Stimulated activated CD8-positive, alpha-beta memory T cell treated with anti-CD3 and anti-CD28 coated beads, Interleukin-15, amount 100 ng/mL, for 1 hour (primary cell): ENCODE measurements around the gene IQCN.

Source experiments
- DNase-seq: peaks from one replicate; pipeline ENCODE4 v3.0.0-alpha.2; 2020; ENCODE audit warnings: low read depth

The IQCN gene

DNA sequence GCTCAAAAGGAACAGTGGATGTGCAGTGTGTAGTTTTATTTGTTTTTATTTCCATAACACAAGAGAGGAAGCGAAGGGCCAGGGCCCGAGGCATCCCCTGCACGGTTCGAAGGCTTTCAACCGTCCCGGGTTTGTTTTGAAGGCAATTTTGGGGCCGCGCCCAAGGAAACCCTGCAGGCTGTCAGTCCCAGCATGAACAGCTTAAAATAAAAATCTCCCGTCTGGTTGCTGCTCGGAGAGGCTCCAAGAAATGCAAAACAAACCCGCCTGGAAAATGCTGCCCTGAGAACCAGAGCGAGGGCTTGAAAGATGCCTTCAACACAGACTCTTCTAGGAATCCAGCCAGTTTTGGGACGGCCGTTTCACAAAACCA, 32.6 kb upstream of the IQCN start:
- no peak for DNase-seq

DNA sequence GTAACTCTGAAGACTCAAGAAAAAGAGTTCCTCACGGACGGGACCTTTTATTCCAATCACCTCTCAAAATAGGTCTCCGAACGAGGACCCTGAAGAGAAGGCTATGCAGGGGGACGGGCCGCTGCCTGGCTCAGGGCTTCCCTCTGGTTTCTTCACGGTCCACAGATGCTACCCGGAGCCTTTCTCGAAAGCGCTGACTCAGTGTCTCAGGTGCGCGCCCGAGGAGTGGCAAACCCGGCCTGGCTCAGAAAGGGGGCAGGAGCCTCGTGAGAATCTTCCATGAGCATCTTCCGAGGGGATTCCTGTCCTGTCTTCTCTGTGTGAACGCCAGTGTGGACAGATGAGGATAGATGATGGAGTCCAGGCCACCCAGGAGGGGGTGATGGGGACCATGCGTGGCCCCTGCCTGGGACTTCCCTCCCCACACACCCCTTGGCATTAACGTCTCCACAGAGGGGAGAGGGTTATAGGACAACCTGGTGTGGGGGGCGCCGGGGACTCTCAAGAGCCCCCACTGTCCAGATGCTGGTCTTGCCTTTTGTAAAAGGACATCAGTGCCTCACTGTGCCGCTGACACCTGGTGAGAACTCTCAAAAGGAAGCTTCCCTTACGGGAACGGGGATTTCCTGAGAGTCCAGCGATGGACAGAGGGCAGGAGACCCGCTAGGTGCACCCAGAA, 32.1 kb upstream of the IQCN start:
- no peak for DNase-seq

DNA sequence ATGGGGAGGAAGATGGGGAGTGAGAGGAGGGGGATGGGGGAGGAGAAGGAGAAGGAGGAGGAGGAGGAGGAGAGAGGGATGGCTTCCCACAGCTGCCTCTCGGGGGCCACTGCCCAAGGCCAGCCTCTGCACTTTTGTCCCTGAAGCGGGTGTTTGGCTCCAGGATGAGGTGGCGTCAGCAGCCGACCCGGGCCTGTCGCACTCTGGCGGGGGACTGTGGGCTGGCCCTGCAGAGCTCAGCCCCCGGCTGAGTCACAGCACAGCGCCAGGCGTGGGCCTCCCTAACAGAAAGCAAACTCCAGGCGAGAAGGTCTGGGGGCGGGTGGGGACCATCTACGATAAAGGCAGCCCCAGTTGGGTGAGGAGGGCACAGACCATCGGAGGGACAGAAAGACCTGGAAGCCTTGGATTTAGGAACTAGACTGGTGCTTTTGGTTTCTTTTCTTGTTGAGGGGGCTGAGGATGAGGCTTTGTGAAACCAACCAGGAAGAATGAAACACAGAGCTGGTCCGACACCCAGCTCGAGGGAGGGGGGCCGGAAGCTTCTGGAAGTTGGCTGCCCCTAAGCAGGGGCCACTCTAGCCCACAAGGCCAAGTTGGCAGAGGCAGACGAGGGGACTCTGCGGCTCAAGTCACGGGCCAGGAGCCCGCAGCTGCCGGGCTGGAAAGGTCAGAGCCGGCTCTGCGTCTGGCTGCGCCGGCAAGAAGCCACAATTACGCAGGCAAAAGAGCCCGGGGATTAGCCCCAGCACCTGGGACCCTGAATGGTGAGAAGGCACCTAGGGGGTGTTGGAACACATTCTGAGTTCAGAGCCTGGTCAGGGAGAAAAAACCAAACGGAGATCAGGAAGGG, 30.4 kb upstream of the IQCN start:
- peak; percentile 64 for DNase-seq

DNA sequence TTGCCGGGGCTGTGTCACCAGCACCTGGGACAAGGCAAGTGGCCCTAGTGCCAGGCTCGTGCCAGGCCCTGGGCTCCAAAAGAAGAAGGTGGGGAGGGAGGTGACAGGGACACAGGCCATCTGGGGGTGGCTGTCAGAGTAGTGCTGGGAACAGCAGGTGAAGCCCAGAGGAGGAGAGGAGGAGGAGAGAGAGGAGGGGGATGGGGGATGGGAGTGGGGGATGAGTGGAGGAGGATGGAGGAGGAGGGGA, 29.9 kb upstream of the IQCN start:
- no peak for DNase-seq

DNA sequence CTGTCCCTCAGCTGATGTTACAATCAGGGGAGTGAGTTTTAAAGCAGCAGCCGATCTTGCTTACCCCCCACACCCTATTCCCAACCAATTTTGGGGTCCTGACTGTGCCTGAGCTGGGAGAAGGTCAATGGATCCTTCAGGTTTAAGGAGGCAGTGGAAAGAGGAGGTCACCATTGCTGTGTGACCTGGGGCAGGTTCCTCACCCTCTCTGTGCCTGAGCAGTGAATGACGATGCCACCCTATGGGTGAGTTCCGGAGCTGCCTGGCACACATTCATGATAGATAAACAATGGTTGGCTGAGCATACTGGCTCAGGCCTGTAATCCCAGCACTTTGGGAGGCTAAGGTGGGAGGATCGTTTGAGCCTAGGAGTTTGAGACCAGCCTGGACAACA, 27.5 kb upstream of the IQCN start:
- no peak for DNase-seq

DNA sequence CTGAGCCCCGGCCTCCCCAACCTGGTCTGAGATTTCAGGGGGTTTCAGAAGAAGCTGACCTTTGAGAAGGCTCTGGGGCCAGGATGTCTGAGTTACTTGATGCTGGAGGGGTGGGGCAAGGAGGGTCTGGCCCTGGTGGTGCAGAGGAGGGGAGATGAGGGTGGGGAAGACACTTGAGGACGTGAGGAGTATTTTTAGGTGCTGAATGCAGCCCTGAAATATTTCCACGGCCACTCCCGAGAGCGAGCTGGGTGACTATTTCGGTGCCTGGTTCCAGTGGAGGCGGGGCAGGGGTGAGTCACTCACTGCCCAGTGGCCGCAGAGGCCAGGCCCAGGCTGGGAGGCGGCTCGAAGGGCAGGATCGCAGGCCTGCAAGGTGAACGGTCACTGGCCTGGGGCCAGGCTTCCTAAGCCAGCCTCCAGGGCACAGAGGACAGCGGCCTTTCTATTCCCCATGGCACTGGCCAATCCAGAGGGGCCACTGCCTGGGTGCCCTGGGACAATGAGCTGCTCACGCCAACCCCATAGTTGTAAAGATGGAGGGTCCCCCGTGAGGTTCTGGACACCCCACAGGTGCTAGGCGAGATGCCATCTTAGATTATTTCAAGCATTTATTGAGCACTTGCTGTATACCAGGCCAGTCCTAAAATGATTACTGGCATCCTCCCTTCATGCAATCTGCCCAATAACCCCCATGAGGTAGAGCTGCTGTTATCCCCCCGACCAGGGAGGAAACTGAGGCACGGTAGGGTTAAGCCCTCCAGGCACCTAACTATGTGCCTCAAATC, 26.9 kb upstream of the IQCN start:
- no peak for DNase-seq

DNA sequence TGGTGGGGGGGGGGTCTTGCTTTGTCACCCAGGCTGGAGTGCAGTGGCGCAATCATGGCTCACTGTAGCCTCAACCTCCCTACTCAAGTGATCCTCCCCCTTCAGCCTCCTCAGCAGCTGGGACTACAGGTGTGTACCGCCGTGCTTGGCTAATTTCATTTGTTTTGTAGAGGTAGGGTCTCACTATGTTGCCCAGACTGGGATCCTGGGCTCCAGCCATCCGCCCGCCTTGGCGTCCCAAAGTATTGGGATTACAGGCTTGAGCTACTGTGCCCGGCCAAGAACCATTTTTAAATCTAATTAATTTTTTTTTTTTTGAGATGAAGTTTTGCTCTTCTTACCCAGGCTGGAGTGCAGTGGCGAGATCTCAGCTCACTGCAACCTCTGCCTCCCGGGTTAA, 25.4 kb upstream of the IQCN start:
- DNase-seq = no peak

DNA sequence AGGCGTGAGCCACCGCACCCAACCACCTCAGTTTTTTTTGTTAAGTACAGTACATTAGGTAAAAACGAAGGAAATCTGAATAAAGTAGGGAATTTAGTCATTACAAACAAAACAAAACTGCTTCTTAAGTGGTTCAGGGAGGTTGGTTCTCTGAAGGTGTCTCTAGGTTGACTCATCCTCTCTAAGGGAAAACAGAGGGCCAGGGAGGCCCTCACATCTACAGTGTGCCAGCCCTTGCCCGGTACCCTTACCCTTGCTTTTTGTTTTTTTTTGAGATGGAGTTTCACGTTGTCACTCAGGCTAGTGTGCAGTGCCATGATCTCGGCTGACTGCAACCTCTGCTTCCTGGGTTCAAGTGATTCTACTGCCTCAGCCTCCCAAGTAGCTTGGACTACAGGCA, 24.3 kb upstream of the IQCN start:
- DNase-seq = no peak

DNA sequence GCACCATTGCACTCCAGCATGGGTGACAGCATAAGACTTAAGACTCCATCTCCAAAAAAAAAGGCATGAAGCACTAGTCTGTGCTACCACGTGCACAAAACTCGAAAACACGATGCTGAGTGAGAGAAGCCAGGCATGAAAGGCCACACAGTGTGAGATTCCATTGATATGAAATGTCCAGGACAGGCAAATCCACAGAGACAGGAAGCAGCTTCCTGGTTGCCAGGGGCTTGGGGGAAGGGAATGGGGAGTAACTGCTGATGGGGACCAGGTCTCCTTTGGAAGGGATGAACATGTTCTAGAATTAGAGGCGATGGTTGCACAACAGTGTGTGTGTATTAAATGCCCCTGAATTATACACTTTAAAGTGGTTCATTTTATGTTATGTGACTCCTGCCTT, 23.1 kb upstream of the IQCN start:
- DNase-seq = no peak

DNA sequence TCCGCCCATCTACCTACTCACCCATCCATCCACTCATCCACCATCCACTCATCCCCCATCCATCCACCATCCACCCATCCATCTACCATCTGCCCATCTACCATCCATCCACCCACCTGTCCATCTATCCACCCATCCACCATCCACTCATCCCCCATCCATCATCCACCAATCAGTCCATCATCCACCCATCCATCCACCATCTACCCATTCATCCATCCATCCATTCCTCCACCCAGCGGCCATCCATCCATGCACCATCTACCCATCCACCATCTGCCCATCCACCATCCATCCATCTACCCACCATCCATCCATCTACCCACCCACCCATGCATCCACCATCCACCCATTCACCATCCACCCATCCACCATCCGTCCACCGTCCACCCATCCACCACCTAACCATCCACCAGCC, 20.8 kb upstream of the IQCN start:
- DNase-seq = no peak

DNA sequence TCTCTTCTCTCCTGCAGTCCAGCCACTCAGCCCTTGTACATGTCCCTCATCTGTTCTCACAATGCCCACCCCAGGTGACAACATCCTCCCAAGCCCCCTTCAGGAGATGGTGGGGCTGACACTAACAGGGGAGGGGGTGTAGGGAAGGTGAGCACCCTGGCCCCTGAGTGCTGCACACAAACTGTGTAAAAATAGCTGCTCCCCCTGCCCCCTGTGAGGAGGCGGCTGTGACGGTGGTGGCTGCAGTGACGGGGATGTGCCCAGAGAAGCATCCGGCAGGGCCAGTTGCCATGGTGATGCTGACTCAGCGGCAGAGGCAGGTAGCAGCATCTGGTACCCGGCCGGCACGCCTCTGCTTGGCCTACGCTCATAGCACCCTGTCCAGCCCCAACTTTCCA, 20.2 kb upstream of the IQCN start:
- DNase-seq = peak; percentile 86

DNA sequence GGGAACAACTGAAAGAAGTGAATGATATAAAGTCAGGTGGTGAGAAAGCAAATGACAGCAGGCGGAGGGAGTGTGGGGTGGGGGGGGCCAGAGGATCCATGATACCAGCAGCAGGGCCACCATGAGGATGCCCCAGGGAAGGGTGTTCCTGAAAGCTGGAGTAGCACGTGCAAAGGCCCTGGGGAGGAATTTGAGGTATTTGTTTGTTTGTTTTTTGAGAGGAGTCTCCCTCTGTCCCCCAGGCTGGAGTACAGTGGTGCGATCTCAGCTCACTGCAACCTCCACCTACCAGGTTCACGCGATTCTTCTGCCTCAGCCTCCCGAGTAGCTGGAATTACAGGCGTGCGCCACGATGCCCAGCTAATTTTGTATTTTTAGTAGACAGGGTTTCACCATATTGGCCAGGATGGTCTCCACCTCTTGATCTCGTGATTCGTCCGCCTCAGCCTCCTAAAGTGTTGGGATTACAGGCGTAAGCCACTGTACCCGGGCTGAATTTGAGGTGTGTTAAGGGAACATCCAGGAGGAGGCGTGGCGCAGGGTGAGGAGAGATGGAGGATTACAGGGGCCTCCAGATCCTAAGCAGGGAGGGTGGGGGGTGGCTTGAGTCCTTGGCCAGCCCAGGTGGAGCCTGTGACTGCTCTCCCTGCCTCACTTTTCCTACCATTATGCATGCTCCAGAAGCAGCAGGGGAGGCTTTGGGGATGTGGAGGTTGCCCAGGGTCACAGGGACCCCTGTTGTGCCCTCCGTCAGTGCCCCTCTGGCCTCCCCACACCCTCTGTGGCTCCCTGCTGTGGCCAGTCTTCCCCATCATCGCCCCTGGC, 19.6 kb upstream of the IQCN start:
- no peak for DNase-seq

DNA sequence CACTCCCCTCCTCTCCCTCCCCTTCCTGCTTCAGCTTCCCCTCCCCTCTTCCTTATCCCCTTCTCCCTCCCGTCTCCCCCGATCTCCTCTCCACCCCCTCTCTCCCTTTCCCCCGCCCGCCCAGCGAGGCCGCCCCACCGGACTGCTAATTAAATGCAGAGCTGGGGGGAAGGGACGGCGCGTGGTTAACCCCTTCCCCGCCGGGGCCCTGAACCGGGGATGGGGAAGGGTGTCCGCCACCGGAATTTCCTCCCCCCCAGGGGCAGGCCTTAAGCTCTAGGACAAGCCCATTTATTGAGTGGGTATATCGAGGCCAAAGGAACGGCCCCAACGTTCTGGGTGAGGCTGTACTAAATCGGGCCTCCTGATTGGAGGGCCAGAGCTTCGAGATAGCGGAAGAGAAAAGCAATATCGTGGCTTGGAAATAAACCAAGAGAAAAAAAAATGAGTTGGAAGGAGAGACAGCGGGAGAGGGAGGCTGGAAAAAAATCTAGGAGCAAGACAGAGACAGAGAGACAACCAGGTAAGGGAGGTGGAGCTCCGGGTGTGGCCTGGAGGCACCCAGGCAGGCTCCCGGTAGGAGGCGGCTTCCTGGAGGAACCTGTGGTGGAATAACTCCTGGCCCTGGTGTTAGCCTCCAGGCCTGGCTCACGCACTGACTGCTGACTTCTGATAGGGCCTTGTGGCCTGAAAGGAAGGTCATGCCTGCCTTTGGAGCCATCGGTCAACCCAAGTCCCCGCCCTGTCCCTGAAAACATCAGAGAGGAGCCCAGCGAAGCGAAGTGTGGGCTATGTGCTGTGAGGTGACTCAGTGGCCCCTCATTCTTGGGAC, 18.8 kb upstream of the IQCN start:
- no peak for DNase-seq

DNA sequence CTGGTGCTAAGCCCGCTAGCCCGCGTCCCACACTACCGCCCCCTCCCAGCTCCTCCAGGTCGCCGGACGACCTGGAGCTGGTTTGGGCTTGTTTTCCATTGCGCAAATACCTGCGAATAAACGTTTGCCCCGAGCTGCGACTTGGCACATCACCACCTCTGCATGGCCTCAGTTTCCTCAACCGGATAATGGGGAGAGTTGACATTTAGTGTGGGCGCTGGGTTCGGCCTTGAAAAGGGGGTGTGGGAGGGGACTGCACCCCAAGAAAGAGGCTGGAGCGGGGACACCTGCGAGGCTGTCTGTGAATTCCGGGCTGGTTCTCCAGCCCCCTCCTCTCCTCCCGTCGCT, 18.2 kb upstream of the IQCN start:
- no peak for DNase-seq

DNA sequence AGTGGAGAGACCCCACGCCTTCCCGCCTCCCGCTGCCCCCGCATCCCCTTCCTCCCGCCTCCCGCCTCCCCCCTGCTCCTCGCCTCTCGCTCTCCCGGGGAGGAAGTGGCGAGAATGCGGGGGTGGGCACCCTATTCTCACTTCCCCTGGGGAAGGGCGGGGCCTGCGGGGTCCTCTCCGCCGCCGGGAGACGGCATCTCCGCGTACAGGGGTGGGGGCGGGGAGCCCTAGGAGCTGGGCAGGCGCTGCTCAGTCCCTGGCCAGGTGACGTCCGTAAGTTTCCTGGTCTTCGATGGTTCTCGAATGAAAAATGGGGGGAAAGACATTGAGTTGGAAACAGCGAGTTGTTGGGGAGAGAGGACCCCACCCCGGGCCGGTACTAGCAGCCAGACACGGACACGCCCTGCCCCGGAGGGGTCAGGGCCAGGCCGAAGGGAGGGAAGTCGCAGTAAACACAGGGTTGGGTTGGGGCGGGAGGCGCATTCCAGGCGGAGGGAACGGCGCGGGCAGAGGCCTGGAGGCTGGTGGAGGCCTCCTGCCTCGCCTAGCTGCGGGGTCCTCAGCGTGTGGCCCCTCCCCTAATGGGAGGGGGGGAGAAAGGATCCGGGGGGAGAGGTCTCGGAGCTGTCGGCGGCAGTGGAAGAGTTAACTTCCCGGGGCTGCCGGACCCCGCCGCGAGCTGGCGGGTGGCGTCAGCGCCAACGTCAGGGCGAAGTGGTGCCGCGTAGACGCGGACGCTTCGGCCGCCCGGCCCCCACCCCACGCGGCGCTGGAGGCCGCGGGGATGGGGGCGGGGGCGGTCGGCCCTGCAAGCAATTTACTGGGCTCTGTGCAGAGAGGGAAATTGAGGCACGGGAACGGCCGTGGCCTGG, 17.6 kb upstream of the IQCN start:
- peak; percentile 57 for DNase-seq

DNA sequence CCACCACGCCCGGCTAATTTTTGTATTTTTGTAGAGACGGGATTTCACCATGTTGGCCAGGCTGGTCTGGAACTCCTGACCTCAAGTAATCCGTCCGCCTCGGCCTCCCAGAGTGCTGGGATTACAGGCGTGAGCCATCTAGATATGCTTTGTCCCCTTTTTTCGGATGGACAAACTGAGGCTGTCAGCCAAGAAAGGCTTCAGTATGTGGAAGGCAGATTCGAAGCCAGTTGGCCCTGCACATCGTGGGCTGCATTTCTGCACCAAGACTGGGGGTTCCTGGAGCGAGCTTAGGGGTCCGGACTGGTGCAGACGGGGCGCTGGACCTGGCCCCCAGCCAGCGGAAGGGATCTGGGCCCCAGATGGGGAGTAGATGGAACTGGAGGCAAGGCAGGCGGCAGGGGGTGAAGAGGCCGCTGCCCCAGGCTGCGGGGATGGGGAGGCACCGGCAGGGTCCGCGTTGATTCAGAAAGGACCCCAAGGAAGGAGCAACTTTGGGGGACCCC, 16.8 kb upstream of the IQCN start:
- no peak for DNase-seq

DNA sequence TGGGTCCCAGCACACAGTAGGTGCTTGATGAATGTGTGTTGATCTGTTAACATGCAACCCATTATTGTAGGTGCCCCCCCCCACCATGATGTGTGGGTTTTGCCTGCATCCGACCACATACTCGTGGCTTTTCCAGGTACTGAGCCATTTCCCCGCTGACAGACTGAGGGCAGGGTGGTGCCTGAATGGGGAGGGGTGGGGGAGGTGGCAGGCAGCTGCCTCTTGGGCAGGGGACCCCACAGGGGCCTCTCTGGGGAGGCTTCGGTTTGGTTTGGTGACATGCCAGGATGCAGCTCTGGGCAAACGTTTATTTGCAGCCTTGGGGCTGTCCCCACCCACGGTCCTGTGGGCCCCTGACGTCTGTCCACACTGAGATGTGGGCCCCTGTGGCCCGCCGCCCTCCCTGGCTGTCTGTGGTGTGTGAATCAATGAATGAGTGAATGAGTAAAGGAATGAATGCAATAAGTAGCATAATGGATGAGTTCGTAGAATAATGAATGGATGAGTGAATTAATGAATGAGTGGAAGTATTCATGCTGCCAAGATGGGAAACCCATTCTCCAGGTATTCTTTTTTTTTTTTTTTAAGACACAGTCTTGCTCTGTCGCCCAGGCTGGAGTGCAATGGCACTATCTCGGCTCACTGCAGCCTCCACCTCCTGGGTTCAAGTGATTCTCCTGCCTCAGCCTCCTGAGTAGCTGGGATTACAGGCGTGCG, 16.2 kb upstream of the IQCN start:
- peak; percentile 68 for DNase-seq

DNA sequence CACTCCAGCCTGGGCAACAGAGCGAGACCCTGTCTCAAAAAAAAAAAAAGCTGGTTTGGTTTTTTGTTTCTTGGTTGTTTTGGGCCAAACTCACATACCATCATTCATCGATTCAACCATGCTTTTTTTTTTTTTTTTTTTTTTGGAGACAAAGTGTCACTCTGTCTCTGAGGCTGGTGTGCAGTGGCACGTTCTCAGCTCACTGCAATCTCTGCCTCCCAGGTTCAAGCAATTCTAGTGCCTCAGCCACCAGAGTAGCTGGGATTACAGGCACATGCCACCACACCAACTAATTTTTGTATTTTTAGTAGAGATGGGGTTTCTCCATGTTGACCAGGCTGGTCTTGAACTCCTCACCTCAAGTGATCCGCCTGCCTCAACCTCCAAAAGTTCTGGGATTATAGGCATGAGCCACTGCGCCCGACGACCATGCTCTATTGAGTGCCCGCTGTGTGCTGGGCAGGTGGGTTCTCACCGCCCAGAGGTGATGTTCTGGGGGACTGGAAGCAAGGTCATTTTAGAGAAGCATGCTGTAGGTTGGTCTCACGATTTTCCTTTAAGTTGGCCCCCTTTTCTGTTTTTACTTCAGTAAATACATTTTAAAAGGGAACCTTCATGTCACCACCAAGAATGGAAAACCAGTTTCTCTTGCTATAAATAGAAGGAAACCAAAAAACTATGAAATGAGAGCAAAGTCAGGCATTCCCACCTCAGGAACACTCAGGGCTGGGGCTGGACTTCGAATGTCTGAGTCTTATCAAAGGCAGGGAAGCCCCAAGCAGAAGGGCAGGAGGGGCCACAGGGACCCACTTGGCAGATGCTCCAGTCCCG, 15.4 kb upstream of the IQCN start:
- no peak for DNase-seq
